HEK293 (cell line): ENCODE results near the gene MDM4.
A peak's percentile ranks its signal among the peaks of the same experiment; 100 is the strongest.

Source experiments
- EGR2 ChIP-seq: fragments of 450-650 bp; formaldehyde crosslinking; IDR thresholded peaks from 2 replicates; pipeline ENCODE4 v1.5.1; 2016; ENCODE audit warnings: low read depth, missing biosample characterization, missing genetic modification characterization
- GLIS2 ChIP-seq: fragments of 450-650 bp; formaldehyde crosslinking; IDR thresholded peaks from 2 replicates; pipeline ENCODE4 v1.5.1; 2016; ENCODE audit warnings: missing biosample characterization, missing genetic modification characterization
- KLF17 ChIP-seq: fragments of 450-650 bp; formaldehyde crosslinking; IDR thresholded peaks from 2 replicates; pipeline ENCODE4 v1.5.1; 2016; ENCODE audit warnings: missing biosample characterization, missing genetic modification characterization
- KLF9 ChIP-seq: fragments of 450-650 bp; formaldehyde crosslinking; IDR thresholded peaks from 2 replicates; pipeline ENCODE4 v1.5.1; 2016; ENCODE audit warnings: missing biosample characterization, missing genetic modification characterization, low read depth
- PBX3 ChIP-seq: sonication (generic); formaldehyde crosslinking; IDR thresholded peaks from 2 replicates; pipeline ENCODE4 v1.8.1; 2022; ENCODE audit warnings: mild to moderate bottlenecking, moderate library complexity, missing genetic modification reagents
- PRDM6 ChIP-seq: fragments of 450-650 bp; formaldehyde crosslinking; IDR thresholded peaks from 2 replicates; pipeline ENCODE4 v1.5.1; 2017; ENCODE audit warnings: missing biosample characterization, missing genetic modification characterization
- ZBTB10 ChIP-seq: fragments of 450-650 bp; formaldehyde crosslinking; IDR thresholded peaks from 2 replicates; pipeline ENCODE4 v1.5.1; 2016; ENCODE audit warnings: missing biosample characterization, missing genetic modification characterization
- ZBTB11 ChIP-seq: fragments of 450-650 bp; formaldehyde crosslinking; conservative IDR thresholded peaks from 2 replicates; pipeline ENCODE4 v1.5.1; 2016; ENCODE audit warnings: low read depth, missing biosample characterization, missing genetic modification characterization
- ZFP41 ChIP-seq: fragments of 450-650 bp; formaldehyde crosslinking; IDR thresholded peaks from 2 replicates; pipeline ENCODE4 v1.5.1; 2016; ENCODE audit warnings: missing biosample characterization, missing genetic modification characterization, borderline replicate concordance
- ZNF10 ChIP-seq: fragments of 450-650 bp; formaldehyde crosslinking; IDR thresholded peaks from 2 replicates; pipeline ENCODE4 v1.5.1; 2017; ENCODE audit warnings: missing biosample characterization, missing genetic modification characterization
- ZNF157 ChIP-seq: fragments of 450-650 bp; formaldehyde crosslinking; IDR thresholded peaks from 2 replicates; pipeline ENCODE4 v1.5.1; 2016; ENCODE audit warnings: missing biosample characterization, missing genetic modification characterization
- ZNF169 ChIP-seq: fragments of 450-650 bp; formaldehyde crosslinking; IDR thresholded peaks from 2 replicates; pipeline ENCODE4 v1.5.1; 2016; ENCODE audit warnings: missing biosample characterization, missing genetic modification characterization
- ZNF24 ChIP-seq: fragments of 450-650 bp; formaldehyde crosslinking; IDR thresholded peaks from 2 replicates; pipeline ENCODE4 v1.5.1; 2016; ENCODE audit warnings: missing biosample characterization, missing genetic modification characterization
- ZNF248 ChIP-seq: fragments of 450-650 bp; formaldehyde crosslinking; IDR thresholded peaks from 2 replicates; pipeline ENCODE4 v1.5.1; 2017; ENCODE audit warnings: missing biosample characterization, missing genetic modification characterization
- ZNF280C ChIP-seq: fragments of 450-650 bp; formaldehyde crosslinking; IDR thresholded peaks from 2 replicates; pipeline ENCODE4 v1.5.1; 2016; ENCODE audit warnings: missing biosample characterization, missing genetic modification characterization
- ZNF341 ChIP-seq: fragments of 450-650 bp; formaldehyde crosslinking; IDR thresholded peaks from 2 replicates; pipeline ENCODE4; 2016; ENCODE audit warnings: low read depth, missing biosample characterization, missing genetic modification characterization
- ZNF404 ChIP-seq: fragments of 450-650 bp; formaldehyde crosslinking; IDR thresholded peaks from 2 replicates; pipeline ENCODE4 v1.5.1; 2017; ENCODE audit warnings: missing biosample characterization, missing genetic modification characterization
- ZNF561 ChIP-seq: fragments of 450-650 bp; IDR thresholded peaks from 2 replicates; pipeline ENCODE4 v1.5.1; 2018; ENCODE audit warnings: missing biosample characterization, missing genetic modification characterization, borderline replicate concordance
- ZNF623 ChIP-seq: fragments of 450-650 bp; formaldehyde crosslinking; IDR thresholded peaks from 2 replicates; pipeline ENCODE4 v1.5.1; 2016; ENCODE audit warnings: missing biosample characterization, missing genetic modification characterization
- ZNF624 ChIP-seq: fragments of 450-650 bp; formaldehyde crosslinking; IDR thresholded peaks from 2 replicates; pipeline ENCODE4 v1.5.1; 2017; ENCODE audit warnings: missing biosample characterization, missing genetic modification characterization
- ZNF629 ChIP-seq: fragments of 450-650 bp; formaldehyde crosslinking; IDR thresholded peaks from 2 replicates; pipeline ENCODE4 v1.5.1; 2017; ENCODE audit warnings: missing biosample characterization, missing genetic modification characterization
- ZNF677 ChIP-seq: fragments of 450-650 bp; IDR thresholded peaks from 2 replicates; pipeline ENCODE4 v1.5.0; 2018; ENCODE audit warnings: missing biosample characterization, mild to moderate bottlenecking, missing genetic modification characterization, moderate library complexity
- ZNF704 ChIP-seq: fragments of 450-650 bp; formaldehyde crosslinking; IDR thresholded peaks from 2 replicates; pipeline ENCODE4 v1.5.1; 2016; ENCODE audit warnings: missing biosample characterization, missing genetic modification characterization
- ZNF777 ChIP-seq: fragments of 450-650 bp; formaldehyde crosslinking; IDR thresholded peaks from 2 replicates; pipeline ENCODE4 v1.5.1; 2017; ENCODE audit warnings: missing biosample characterization, missing genetic modification characterization, borderline replicate concordance
- ZNF830 ChIP-seq: fragments of 450-650 bp; IDR thresholded peaks from 2 replicates; pipeline ENCODE4 v1.5.0; 2018; ENCODE audit warnings: missing biosample characterization, missing genetic modification characterization, low read depth, mild to moderate bottlenecking, moderate library complexity
- ZNF837 ChIP-seq: fragments of 450-650 bp; formaldehyde crosslinking; IDR thresholded peaks from 2 replicates; pipeline ENCODE4 v1.5.1; 2016; ENCODE audit warnings: missing biosample characterization, missing genetic modification characterization

MDM4 gene

GRCh38 chr1:204494281-204495077 is 21.7 kb upstream of the MDM4 start, which contains the start of gene PIK3C2B (continued):
- TF ChIP-seq ZNF280C (tag by site-specific recombination) (no peak), PRDM6 (tag by site-specific recombination) (no peak), ZNF341 (tag by site-specific recombination) (peak; percentile 68), ZFP41 (tag by site-specific recombination) (no peak), ZNF837 (tag by site-specific recombination) (no peak), ZNF629 (tag by site-specific recombination) (peak; percentile 39; the same call in 1 of the 2 replicates), ZNF777 (tag by site-specific recombination) (peak; percentile 95), ZNF704 (tag by site-specific recombination) (no peak), ZNF830 (tag by site-specific recombination) (no peak), ZNF169 (tag by site-specific recombination) (no peak), ZNF10 (tag by site-specific recombination) (no peak; the same call in 1 of the 2 replicates), ZNF157 (tag by site-specific recombination) (no peak), PBX3 (CRISPR knock-in tag) (peak; percentile 58; the same call in 1 of the 2 replicates), ZNF561 (tag by site-specific recombination) (no peak), ZNF248 (tag by site-specific recombination) (no peak), ZNF623 (tag by site-specific recombination) (no peak), ZNF404 (no peak), ZBTB11 (tag by site-specific recombination) (peak; percentile 45; the same call in 1 of the 2 replicates), ZNF24 (tag by site-specific recombination) (no peak), ZBTB10 (tag by site-specific recombination) (no peak), ZNF624 (tag by site-specific recombination) (no peak), ZNF677 (tag by site-specific recombination) (no peak), EGR2 (tag by site-specific recombination) (peak; percentile 89), KLF17 (tag by site-specific recombination) (no peak), KLF9 (tag by site-specific recombination) (peak; percentile 70; the same call in 1 of the 2 replicates), GLIS2 (peak; percentile 81)
